ENCODE results near the gene SMIM32.

GRCh38 chr5:136200761-136201160 lies 7.8 kb upstream of the SMIM32 start:
- TF ChIP-seq SPEN (CRISPR knock-in tag; IDR thresholded peaks at IDR 0.05; ENCODE audit: low read depth) = no peak
- TF ChIP-seq SIN3A (IDR thresholded peaks at IDR 0.05; ENCODE audit: borderline replicate concordance, low read depth, low read length) = no peak
- no peak for TF ChIP-seq GABPB1 (CRISPR knock-in tag; IDR thresholded peaks at IDR 0.05)
- TF ChIP-seq, protein P1, sequence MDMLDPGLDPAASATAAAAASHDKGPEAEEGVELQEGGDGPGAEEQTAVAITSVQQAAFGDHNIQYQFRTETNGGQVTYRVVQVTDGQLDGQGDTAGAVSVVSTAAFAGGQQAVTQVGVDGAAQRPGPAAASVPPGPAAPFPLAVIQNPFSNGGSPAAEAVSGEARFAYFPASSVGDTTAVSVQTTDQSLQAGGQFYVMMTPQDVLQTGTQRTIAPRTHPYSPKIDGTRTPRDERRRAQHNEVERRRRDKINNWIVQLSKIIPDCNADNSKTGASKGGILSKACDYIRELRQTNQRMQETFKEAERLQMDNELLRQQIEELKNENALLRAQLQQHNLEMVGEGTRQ (IDR thresholded peaks at IDR 0.05; ENCODE audit: low read depth, low read length) = no peak
- TF ChIP-seq, protein P1 (CRISPR knock-in tag; IDR thresholded peaks at IDR 0.05; ENCODE audit: borderline replicate concordance) = no peak
- no peak for TF ChIP-seq HMGXB3 (CRISPR knock-in tag; IDR thresholded peaks at IDR 0.05; ENCODE audit: borderline replicate concordance)
